Erythroblast (primary cell): ENCODE results near the gene CDK16.

Experiments
- DNase-seq, 2 experiments: peaks; one replicate each; lab custom pipeline; 2025; lab: John Stamatoyannopoulos, UW
- GATA1 ChIP-seq: IDR thresholded peaks from 2 replicates; pipeline ENCODE4 v1.6.1; 2011; ENCODE audit warnings: low read depth, mild to moderate bottlenecking, control low read depth, low read length, moderate library complexity
- POLR2A ChIP-seq: IDR thresholded peaks from 2 replicates; pipeline ENCODE4 v1.6.1; 2011; ENCODE audit warnings: mild to moderate bottlenecking, low read length

CDK16 gene

GRCh38 chrX:47222751-47223350 lies 4.4 kb downstream of the CDK16 start:
- no peak for DNase-seq
- TF ChIP-seq POLR2A = no peak
- TF ChIP-seq GATA1 = no peak

DNA sequence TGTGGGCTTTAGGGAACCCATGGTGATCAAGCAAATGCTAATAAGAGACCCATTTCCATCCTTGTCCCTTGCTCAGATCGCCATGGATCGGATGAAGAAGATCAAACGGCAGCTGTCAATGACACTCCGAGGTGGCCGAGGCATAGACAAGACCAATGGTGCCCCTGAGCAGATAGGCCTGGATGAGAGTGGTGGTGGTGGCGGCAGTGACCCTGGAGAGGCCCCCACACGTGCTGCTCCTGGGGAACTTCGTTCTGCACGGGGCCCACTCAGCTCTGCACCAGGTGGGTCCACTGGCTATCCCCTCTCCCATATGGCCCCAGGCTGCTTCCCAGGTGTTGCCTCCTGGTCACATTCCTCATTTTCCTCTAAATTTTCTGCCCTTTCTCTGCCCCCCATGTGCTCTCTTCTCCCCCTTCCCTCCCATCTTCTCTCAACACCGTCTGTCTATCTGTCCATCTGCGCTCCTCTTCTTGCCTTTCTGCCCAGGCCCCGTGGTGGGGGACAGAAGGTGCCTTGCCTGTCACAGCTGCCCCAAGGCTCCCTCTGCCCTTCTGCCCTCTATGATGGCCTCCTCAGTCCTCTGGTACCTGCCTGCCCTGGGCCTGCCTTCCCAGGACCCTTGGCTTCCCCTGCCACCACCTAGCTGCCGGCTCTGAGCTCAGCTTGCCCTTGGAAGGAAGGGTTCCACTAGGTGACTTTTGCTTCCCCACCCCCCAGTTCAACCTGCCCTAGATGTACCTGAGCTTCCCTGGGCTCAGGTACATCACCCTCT lies 5.2 kb downstream of the CDK16 start:
- TF ChIP-seq POLR2A = no peak
- no peak for TF ChIP-seq GATA1
- no peak for DNase-seq

- TF ChIP-seq POLR2A (no peak), GATA1 (no peak)
- DNase-seq = no peak
These were observed 5.9 kb downstream of the CDK16 start for GRCh38 chrX:47224266-47224895.

GRCh38 chrX:47224896-47225290 lies 6.4 kb downstream of the CDK16 start:
- TF ChIP-seq POLR2A = no peak
- TF ChIP-seq GATA1 = no peak
- no peak for DNase-seq

DNA sequence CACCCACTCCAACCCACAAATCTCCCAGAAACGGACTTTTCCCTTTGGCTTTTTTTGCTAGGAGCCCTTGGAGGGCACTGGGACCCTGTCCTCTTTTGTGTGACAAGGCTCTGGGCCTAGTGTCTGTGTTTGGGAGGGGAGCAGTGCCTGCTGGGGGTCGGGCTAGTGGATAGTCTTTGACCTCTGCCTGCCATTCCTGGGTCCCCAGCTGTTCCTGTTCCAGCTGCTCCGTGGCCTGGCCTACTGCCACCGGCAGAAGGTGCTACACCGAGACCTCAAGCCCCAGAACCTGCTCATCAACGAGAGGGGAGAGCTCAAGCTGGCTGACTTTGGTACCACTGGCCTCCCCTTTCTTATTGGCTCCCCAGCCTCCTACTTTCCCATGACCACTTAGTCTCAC lies 7.6 kb downstream of the CDK16 start:
- no peak for TF ChIP-seq POLR2A
- TF ChIP-seq GATA1 = no peak
- DNase-seq = no peak

- TF ChIP-seq POLR2A (no peak), GATA1 (no peak)
- no peak for DNase-seq
These were observed 8.3 kb downstream of the CDK16 start for GRCh38 chrX:47226531-47227333.

DNA sequence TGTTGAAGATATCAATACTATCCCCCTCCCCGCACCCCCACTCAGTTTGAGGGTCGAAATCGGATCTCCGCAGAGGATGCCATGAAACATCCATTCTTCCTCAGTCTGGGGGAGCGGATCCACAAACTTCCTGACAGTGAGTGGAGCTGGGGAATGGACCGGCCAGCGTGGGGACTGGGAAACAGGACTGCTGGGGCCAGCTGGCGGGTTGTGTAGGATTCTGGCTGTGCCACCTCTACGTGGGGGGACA lies 8.8 kb downstream of the CDK16 start:
- TF ChIP-seq POLR2A (no peak), GATA1 (no peak)
- DNase-seq = no peak

DNA sequence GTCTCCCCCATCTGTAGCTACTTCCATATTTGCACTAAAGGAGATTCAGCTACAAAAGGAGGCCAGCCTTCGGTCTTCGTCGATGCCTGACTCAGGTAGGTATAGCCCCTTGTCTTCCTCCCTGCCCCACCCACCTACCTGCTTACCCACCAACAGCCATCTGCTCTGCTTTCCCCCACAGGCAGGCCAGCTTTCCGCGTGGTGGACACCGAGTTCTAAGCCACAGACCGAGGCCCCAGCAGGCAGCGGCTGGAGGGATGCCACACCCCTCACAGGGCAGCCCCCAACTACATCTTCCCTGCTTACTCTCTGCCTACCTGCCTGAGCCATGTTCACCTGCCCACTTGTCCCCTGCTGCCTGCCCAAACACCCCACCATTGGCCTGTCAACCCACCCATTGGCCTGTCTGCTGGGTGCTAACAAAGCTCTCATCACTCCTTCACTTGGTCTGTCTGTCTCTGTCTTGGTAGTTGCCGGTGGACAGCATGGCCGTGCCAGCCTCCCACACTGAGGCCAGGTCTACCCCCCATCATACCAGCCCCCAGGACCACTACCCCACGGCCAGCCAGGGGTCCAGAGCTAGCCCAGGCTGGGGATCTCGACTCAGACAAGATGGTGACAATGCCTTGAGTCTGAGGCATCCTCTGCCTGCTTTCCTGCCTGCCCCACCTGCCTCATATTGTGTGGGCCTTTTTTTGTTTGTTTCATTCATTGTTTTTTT lies 10.2 kb downstream of the CDK16 start:
- no peak for DNase-seq
- no peak for TF ChIP-seq POLR2A
- TF ChIP-seq GATA1 = no peak

DNA sequence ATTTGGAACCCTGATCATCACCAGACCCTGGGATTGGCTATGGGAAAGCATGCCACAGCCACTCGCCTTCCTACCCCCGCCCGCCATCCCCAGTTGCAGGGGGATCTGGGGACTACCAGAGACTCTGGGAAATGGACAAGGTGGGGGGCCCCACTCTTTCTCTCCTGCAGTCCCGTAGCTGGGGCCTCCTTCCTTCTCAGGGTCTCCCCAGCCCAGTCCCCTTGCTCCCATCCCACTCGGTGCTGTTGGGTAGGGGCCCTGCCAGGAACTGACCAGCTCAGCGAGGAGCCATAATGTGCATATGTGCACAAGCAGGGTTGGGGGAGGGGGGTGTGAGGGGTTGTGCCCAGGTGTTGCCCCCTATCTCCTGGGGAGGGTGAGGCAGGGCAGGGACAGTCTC lies 10.9 kb downstream of the CDK16 start:
- TF ChIP-seq GATA1 (no peak), POLR2A (no peak)
- no peak for DNase-seq

DNA sequence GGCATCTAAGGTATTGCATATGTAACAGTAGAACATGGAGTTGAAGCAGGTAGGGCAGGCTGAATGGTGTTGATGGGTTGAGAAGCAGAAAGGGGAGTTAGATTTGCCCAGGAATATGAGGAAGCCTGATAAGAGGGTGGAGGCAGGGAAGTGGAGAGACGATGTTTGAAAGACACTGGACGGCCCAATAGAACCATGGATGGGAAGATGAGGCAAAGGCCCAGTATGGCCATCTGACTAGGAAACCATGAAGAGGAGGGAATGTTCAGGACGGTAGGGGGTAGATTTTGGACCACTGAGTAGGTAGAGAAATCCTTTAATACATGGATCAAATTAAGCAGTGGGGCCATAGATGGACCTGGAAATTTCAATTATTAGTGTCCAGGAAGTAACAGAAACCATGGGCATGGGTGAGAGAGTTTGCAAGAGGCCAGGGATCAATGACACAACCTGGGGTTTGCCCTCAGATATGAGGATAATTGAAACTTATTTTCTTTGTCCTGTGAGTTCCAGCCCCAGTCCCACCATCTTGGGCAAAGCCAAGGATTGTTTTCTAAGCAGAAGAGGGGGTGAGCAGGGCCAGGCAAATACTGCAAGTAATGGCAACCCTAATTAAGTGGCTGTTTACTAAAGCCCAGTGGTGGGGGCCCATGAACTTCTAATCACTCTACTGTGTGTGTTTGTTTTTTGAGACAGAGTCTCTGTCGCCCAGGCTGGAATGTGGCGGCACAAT lies 11.8 kb downstream of the CDK16 start:
- no peak for DNase-seq
- TF ChIP-seq GATA1 = no peak
- TF ChIP-seq POLR2A = no peak

DNA sequence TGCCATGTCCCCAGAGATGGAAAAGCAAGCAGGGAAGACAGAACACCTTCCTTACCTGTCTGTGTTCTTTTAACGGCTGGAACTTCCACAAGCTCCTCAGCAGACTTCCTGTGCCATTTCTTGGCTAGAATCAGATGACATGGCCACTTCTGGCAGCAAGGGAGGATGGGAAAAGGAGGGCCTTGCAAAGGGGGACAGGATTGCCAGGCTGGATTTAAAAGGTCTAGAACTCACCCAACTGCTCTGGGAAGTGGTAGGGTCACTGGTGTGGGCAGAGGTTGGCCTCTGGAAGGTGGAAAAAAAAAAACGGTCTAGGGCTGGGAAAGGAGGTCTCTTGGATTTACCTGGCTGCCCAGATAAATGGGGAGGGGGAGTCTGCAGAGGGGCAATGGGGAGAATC lies 12.7 kb downstream of the CDK16 start:
- TF ChIP-seq POLR2A (no peak), GATA1 (no peak)
- no peak for DNase-seq

- no peak for DNase-seq
- TF ChIP-seq POLR2A = no peak
- no peak for TF ChIP-seq GATA1
These were observed 13.8 kb downstream of the CDK16 start for GRCh38 chrX:47232197-47232802.
